SK-N-SH (cell line): Measurements from ENCODE around the gene FGF22. TPM values are rescaled to one million over a fixed set of nuclear protein-coding genes. Genes with fewer than 3 reads are reported as not detected.

Experiments
- CTCF ChIA-PET: fragments of 300-600, 350-600 bp; formaldehyde crosslinking; extraction: SDS; loops from one replicate; lab custom pipeline; 2021; lab: Yijun Ruan, JAX
- POLR2A ChIA-PET: fragments of 350-600 bp; sonication (Branson Sonifier 250); formaldehyde crosslinking; extraction: SDS; loops from one replicate; lab custom pipeline; 2020; ENCODE audit warnings: antibody characterized with exemption, inconsistent platforms; lab: Yijun Ruan, JAX
- DNase-seq: peaks from one replicate; pipeline ENCODE4 v3.0.0; 2012
- H2AFZ ChIP-seq: fragments of 200-600 bp; sonication (generic); 2 replicates; pipeline ENCODE4 v1.8.1; 2016; ENCODE audit warnings: antibody characterized with exemption, mild to moderate bottlenecking, low read depth
- H3F3A ChIP-seq: fragments of 200-600 bp; sonication (generic); replicated peaks from 2 replicates; pipeline ENCODE3; 2016; ENCODE audit warnings: antibody characterized with exemption, mild to moderate bottlenecking; ENCODE audit not compliant: insufficient read depth
- H3K27ac ChIP-seq, 2 experiments: fragments of 200-500 bp in 1 of 2; fragments of 200-600 bp in 1 of 2; sonication (Bioruptor generic) in 1 of 2; sonication (generic), shearing (Covaris generic) in 1 of 2; 2 replicates each; pipeline versions ENCODE4 v1.5.1 to v1.6.1; 2014 to 2016; ENCODE audit warnings: low read depth in 2 of 2, inconsistent platforms in 1 of 2, low read length in 1 of 2, mild to moderate bottlenecking in 1 of 2, mixed read lengths in 1 of 2
- H3K27me3 ChIP-seq: fragments of 200-600 bp; sonication (generic), shearing (Covaris generic); 2 replicates; pipeline ENCODE4 v1.6.1; 2016; ENCODE audit warnings: mixed run types; ENCODE audit not compliant: insufficient read depth
- H3K36me3 ChIP-seq, 2 experiments: fragments of 200-500 bp in 1 of 2; fragments of 200-600 bp in 1 of 2; sonication (Bioruptor generic) in 1 of 2; sonication (generic) in 1 of 2; replicated peaks in 1 of 2; 2 replicates each; pipeline versions ENCODE3 to v1.5.1; 2014 to 2016; ENCODE audit warnings: low read length in 1 of 2, mild to moderate bottlenecking in 1 of 2; ENCODE audit not compliant: insufficient read depth in 2 of 2, control insufficient read depth in 1 of 2
- H3K4me1 ChIP-seq, 2 experiments: fragments of 200-500 bp in 1 of 2; fragments of 200-600 bp in 1 of 2; sonication (Bioruptor generic) in 1 of 2; sonication (generic), shearing (Covaris generic) in 1 of 2; 2 replicates each; pipeline versions ENCODE4 v1.5.1 to v1.6.1; 2014 to 2016; ENCODE audit warnings: low read depth in 1 of 2, low read length in 1 of 2, mixed run types in 1 of 2; ENCODE audit not compliant: insufficient read depth in 2 of 2, control insufficient read depth in 1 of 2
- H3K4me2 ChIP-seq: fragments of 200-600 bp; sonication (generic), shearing (Covaris generic); 2 replicates; pipeline ENCODE4 v1.6.1; 2017; ENCODE audit warnings: mixed run types
- H3K4me3 ChIP-seq, 2 experiments: fragments of 200-500 bp in 1 of 2; fragments of 200-600 bp in 1 of 2; sonication (Bioruptor generic) in 1 of 2; sonication (generic), shearing (Covaris generic) in 1 of 2; 2 replicates each; pipeline versions ENCODE4 v1.5.1 to v1.8.1; 2014 to 2016; ENCODE audit warnings: low read depth in 2 of 2, inconsistent platforms in 1 of 2, low read length in 1 of 2, mild to moderate bottlenecking in 1 of 2, mixed read lengths in 1 of 2, moderate library complexity in 1 of 2
- H3K79me2 ChIP-seq: fragments of 200-600 bp; sonication (generic); 2 replicates; pipeline ENCODE4 v1.8.1; 2017; ENCODE audit warnings: mild to moderate bottlenecking; ENCODE audit not compliant: insufficient read depth
- H3K9ac ChIP-seq: fragments of 200-600 bp; sonication (generic); 2 replicates; pipeline ENCODE4 v1.6.1; 2017; ENCODE audit warnings: mixed run types
- H3K9me2 ChIP-seq: fragments of 200-600 bp; sonication (generic); 2 replicates; pipeline ENCODE4 v1.6.1; 2017; ENCODE audit warnings: mixed run types
- H3K9me3 ChIP-seq: fragments of 200-600 bp; sonication (generic); 2 replicates; pipeline ENCODE4 v1.6.1; 2017; ENCODE audit warnings: mixed run types, mild to moderate bottlenecking, moderate library complexity
- H4K20me1 ChIP-seq: fragments of 200-600 bp; sonication (generic); 2 replicates; pipeline ENCODE4 v1.6.1; 2017; ENCODE audit warnings: mild to moderate bottlenecking, mixed run types; ENCODE audit not compliant: insufficient read depth
- CHD2 ChIP-seq: fragments of 150-350 bp; IDR thresholded peaks from 2 replicates; pipeline ENCODE4 v1.6.1; 2018; ENCODE audit warnings: low read length; ENCODE audit not compliant: partially characterized antibody
- EZH2phosphoT487 ChIP-seq: fragments of 200-600 bp; sonication (generic); IDR thresholded peaks from 2 replicates; pipeline ENCODE4 v1.6.1; 2017; ENCODE audit warnings: low read depth, mixed run types, mild to moderate bottlenecking, antibody characterized with exemption, moderate library complexity, borderline replicate concordance
- FOSL2 ChIP-seq: IDR thresholded peaks from 2 replicates; pipeline ENCODE4 v1.4.0; 2012; ENCODE audit warnings: low read depth, mild to moderate bottlenecking, moderate library complexity, borderline replicate concordance
- NFIC ChIP-seq: IDR thresholded peaks from 2 replicates; pipeline ENCODE4 v1.4.0; 2012; ENCODE audit warnings: borderline replicate concordance
- POLR2AphosphoS5 ChIP-seq: IDR thresholded peaks from 2 replicates; pipeline ENCODE4 v1.6.1; 2012; ENCODE audit warnings: low read depth, low read length
- RAD21 ChIP-seq: IDR thresholded peaks from 2 replicates; pipeline ENCODE4 v1.6.1; 2012; ENCODE audit warnings: mild to moderate bottlenecking, low read length
- RCOR1 ChIP-seq: fragments of 150-350 bp; IDR thresholded peaks from 2 replicates; pipeline ENCODE4 v1.6.1; 2017; ENCODE audit warnings: antibody characterized with exemption, low read length
- SIN3A ChIP-seq: IDR thresholded peaks from 2 replicates; pipeline ENCODE4 v1.6.1; 2012; ENCODE audit warnings: low read depth, mild to moderate bottlenecking, low read length, moderate library complexity, borderline replicate concordance
- WGBS: methylation state at CpG from one replicate; pipeline ENCODE4 v1.1.6; 2017; ENCODE audit warnings: low lambda C conversion rate; 5-methylcytosine and 5-hydroxymethylcytosine counted together
- polyA plus RNA-seq, 3 experiments: library from polyadenylated mRNA; depleted of rRNA; stranded (reverse); fragments of >200 nt; gene quantifications; 2 replicates each; pipeline ENCODE4 v1.2.3, GENCODE V29; 2012
- TF ChIP-seq, protein P1 (sequence below): IDR thresholded peaks from 2 replicates; pipeline ENCODE4 v1.4.0; 2012; ENCODE audit warnings: low read depth, borderline replicate concordance
- TF ChIP-seq, protein P2 (sequence below): IDR thresholded peaks from 2 replicates; pipeline ENCODE4 v1.6.1; 2012; ENCODE audit warnings: mild to moderate bottlenecking, low read depth, low read length, moderate library complexity
- TF ChIP-seq, protein P3 (sequence below): IDR thresholded peaks from 2 replicates; pipeline ENCODE4 v1.4.0; 2012; ENCODE audit warnings: low read depth, borderline replicate concordance
- TF ChIP-seq, protein P4 (sequence below): fragments of 150-350 bp; IDR thresholded peaks from 2 replicates; pipeline ENCODE4 v1.6.1; 2016; ENCODE audit warnings: mild to moderate bottlenecking, low read depth, low read length
- TF ChIP-seq, protein P5 (sequence below): IDR thresholded peaks from 2 replicates; pipeline ENCODE4; 2012

The FGF22 gene
- polyA plus RNA-seq, 1 of the 3 experiments (the other 2 are of a cell fraction), result 0.62 TPM

DNA sequence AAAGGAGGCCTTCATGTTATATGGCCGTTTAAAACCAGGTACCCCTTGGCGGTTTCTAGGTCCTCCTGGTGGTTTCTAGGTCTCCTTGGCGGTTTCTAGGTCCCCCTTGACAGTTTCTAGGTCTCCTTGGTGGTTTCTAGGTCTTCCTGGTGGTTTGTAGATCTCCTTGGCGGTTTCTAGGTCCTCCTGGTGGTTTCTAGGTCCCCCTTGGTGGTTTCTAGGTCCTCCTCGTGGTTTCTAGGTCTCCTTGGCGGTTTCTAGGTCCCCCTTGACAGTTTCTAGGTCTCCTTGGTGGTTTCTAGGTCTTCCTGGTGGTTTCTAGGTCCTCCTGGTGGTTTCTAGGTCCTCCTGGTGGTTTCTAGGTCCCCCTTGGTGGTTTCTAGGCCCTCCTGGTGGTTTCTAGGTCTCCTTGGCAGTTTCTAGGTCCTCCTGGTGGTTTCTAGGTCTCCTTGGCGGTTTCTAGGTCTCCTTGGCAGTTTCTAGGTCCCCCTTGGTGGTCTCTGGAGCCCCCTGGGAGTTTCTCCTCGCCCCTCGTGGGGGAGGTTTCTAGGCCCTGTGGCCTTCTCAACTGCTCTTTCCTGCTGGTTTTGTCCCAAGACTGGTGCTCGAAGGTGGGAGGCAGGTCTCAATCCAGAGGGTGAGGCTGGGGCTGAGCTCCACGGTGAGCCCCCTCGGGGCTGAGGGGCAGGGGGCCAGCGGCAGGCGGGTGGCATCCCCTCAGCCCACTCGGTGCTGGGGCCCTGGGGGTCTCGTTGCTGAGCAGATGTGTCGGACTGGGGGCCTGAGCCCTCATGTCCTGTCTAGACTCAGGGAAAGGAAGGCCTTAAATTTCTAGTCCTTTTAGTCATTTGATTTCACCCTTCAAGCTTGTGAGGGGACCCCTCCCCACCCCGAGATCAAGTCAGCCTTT, 42.0 kb upstream of the FGF22 start:
- ChIA-PET POLR2A (no interaction called here), CTCF (interaction anchor here (0.7 to 1.8 kb wide), 3 partner anchors 9 to 13 kb away, joined by 3 to 7 read pairs (median 5); no protein-coding TSS in a partner anchor)
- Histone ChIP-seq H3K27me3 (no peaks in the 10 kb centered on the region), H4K20me1 (peaks cover 44% of the 10 kb centered on the region), H3K9me2 (no peaks in the 10 kb centered on the region), H3K36me3 (no peaks in the 10 kb centered on the region), H3K9me3 (no peaks in the 10 kb centered on the region), H2AFZ (no peak overlapping the region), H3K4me2 (no peak overlapping the region), H3K27ac (no peak overlapping the region), H3K79me2 (peaks cover 4% of the 10 kb centered on the region; the same call in 1 of the 2 replicates)
- no peak for DNase-seq
- TF ChIP-seq SIN3A (no peak), POLR2AphosphoS5 (peak; percentile 46; the same call in 1 of the 2 replicates), EZH2phosphoT487 (no peak), RCOR1 (peak; percentile 45; the same call in 1 of the 2 replicates), FOSL2 (no peak), CHD2 (no peak), RAD21 (no peak), NFIC (no peak)
- TF ChIP-seq, protein P1, sequence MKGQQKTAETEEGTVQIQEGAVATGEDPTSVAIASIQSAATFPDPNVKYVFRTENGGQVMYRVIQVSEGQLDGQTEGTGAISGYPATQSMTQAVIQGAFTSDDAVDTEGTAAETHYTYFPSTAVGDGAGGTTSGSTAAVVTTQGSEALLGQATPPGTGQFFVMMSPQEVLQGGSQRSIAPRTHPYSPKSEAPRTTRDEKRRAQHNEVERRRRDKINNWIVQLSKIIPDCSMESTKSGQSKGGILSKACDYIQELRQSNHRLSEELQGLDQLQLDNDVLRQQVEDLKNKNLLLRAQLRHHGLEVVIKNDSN, result peak; percentile 72
- TF ChIP-seq, protein P2, sequence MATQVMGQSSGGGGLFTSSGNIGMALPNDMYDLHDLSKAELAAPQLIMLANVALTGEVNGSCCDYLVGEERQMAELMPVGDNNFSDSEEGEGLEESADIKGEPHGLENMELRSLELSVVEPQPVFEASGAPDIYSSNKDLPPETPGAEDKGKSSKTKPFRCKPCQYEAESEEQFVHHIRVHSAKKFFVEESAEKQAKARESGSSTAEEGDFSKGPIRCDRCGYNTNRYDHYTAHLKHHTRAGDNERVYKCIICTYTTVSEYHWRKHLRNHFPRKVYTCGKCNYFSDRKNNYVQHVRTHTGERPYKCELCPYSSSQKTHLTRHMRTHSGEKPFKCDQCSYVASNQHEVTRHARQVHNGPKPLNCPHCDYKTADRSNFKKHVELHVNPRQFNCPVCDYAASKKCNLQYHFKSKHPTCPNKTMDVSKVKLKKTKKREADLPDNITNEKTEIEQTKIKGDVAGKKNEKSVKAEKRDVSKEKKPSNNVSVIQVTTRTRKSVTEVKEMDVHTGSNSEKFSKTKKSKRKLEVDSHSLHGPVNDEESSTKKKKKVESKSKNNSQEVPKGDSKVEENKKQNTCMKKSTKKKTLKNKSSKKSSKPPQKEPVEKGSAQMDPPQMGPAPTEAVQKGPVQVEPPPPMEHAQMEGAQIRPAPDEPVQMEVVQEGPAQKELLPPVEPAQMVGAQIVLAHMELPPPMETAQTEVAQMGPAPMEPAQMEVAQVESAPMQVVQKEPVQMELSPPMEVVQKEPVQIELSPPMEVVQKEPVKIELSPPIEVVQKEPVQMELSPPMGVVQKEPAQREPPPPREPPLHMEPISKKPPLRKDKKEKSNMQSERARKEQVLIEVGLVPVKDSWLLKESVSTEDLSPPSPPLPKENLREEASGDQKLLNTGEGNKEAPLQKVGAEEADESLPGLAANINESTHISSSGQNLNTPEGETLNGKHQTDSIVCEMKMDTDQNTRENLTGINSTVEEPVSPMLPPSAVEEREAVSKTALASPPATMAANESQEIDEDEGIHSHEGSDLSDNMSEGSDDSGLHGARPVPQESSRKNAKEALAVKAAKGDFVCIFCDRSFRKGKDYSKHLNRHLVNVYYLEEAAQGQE, result peak; percentile 65; the same call in 1 of the 2 replicates
- TF ChIP-seq, protein P3, sequence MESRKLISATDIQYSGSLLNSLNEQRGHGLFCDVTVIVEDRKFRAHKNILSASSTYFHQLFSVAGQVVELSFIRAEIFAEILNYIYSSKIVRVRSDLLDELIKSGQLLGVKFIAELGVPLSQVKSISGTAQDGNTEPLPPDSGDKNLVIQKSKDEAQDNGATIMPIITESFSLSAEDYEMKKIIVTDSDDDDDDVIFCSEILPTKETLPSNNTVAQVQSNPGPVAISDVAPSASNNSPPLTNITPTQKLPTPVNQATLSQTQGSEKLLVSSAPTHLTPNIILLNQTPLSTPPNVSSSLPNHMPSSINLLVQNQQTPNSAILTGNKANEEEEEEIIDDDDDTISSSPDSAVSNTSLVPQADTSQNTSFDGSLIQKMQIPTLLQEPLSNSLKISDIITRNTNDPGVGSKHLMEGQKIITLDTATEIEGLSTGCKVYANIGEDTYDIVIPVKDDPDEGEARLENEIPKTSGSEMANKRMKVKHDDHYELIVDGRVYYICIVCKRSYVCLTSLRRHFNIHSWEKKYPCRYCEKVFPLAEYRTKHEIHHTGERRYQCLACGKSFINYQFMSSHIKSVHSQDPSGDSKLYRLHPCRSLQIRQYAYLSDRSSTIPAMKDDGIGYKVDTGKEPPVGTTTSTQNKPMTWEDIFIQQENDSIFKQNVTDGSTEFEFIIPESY, result no peak
- TF ChIP-seq, protein P4, sequence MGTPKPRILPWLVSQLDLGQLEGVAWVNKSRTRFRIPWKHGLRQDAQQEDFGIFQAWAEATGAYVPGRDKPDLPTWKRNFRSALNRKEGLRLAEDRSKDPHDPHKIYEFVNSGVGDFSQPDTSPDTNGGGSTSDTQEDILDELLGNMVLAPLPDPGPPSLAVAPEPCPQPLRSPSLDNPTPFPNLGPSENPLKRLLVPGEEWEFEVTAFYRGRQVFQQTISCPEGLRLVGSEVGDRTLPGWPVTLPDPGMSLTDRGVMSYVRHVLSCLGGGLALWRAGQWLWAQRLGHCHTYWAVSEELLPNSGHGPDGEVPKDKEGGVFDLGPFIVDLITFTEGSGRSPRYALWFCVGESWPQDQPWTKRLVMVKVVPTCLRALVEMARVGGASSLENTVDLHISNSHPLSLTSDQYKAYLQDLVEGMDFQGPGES, result no peak
- TF ChIP-seq, protein P5, sequence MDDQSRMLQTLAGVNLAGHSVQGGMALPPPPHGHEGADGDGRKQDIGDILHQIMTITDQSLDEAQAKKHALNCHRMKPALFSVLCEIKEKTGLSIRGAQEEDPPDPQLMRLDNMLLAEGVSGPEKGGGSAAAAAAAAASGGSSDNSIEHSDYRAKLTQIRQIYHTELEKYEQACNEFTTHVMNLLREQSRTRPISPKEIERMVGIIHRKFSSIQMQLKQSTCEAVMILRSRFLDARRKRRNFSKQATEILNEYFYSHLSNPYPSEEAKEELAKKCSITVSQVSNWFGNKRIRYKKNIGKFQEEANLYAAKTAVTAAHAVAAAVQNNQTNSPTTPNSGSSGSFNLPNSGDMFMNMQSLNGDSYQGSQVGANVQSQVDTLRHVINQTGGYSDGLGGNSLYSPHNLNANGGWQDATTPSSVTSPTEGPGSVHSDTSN, result no peak
- TF ChIP-seq, all 33 proteins: peak for 4
- no peak overlapping the region for H3K4me3 ChIP-seq
- no peaks in the 10 kb centered on the region for H3K4me1 ChIP-seq
- WGBS, result 49% methylated on average over 15 of the region's 18 CpGs
- H3K9ac ChIP-seq, result no peak overlapping the region
- no peaks in the 10 kb centered on the region for H3F3A ChIP-seq
